A172 (cell line): ENCODE measurements around the gene PRDM16. TPM values are rescaled to one million over a fixed set of nuclear protein-coding genes. Genes with fewer than 3 reads are reported as not detected.

Experiments used
- DNase-seq: peaks from one replicate; pipeline ENCODE4 v3.0.0-alpha.2; 2015; ENCODE audit warnings: low spot score
- total RNA-seq: library from RNA; depleted of rRNA; stranded (reverse); fragments of >200 nt; shearing (Covaris generic); gene quantifications from 2 replicates; pipeline ENCODE4 v1.2.3, GENCODE V29; 2014

Gene PRDM16
- total RNA-seq, 1 experiment from 2014 or later = 0.84 TPM

- DNase-seq = no peak
Measured at GRCh38 chr1:3368059-3368458, 299.1 kb downstream of the PRDM16 start.

DNA sequence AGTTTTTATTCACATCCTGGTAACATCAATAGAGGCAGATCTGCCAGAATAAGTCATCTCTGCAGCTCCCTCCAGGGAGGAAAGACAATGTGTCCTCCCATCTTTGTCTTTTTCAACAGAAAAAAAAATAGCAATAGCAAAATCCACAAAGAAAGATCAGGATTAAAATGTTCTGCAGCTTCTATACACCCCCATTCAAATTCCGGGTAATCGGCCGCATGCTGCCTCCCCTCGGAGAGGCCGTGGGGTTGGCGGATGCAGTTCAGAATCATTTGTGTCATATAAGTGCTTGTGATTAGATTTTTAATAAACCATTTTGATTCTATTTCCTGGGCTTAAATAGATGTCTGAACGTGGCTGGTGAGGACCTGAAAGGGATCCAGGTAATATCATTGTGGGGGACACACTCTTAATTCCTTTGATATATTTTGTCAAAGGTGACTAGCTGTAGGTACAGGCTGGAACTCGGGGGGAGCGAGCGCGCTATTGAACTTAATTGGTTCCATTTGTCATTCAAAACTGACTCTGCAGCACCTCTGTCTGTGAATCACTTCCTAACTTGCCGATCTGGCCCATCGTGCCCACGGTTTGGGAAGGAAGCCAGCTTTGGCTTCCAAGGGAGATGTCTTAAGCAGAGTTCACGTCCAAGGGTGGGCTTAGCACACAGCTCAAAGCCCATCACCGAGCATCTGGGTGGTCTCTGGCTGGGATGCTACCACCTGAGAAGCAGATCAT lies 299.9 kb downstream of the PRDM16 start:
- DNase-seq = peak; percentile 13

GRCh38 chr1:3369446-3370076 lies 300.6 kb downstream of the PRDM16 start:
- DNase-seq = peak; percentile 68

DNA sequence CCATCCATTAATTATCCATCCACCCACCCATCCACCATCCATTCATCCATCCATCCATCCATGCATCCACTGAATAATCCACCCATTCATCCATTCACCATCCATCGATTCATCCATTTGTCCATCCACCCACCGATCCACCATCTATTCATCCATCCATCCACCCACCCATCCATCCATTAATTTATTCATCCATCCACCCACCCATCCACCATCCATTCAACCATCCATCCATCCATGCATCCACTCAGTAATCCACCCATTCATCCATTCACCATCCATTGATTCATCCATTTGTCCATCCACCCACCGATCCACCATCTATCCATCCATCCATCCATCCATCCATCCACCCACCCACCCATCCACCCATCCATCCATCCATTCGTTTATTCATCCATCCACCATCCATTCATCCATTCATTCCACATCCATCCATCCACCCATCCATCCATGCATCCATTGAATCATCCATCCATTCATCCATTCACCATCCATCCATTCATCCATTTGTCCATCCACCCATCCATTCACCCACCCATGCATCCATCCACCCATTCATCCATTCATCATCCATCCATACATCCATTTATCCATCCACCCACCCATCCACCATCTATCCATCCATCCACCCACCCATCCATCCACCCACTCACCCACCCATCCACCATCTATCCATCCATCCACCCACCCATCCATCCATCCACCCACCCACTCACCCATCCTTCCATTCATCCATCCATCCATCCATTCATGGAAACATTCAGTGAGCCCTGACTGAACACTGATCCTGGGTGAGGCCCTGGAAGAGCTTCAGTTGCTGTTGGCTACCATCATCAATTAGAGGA lies 302.1 kb downstream of the PRDM16 start:
- no peak for DNase-seq

DNA sequence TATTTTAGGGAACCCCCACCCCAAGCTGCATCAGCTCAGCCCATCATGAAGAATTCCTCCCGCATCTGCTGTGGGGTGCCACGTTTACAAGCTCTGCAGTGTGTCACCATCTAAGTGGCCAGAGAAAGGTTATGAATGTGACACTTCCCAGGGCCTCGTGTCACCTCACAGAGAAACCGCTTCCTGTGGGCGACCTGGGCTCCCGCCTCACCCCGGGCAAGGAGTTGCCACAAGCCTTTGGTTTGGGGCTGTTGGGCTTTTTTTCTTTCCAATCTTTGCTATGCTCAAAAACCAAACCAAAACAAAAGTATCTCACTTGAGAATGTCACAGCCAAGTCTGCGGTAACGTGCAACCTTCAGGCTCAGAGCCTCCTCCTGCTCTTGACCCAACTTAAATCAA lies 303.3 kb downstream of the PRDM16 start:
- no peak for DNase-seq

GRCh38 chr1:3373175-3373574 lies 304.2 kb downstream of the PRDM16 start:
- DNase-seq = no peak

GRCh38 chr1:3373700-3374405 lies 304.9 kb downstream of the PRDM16 start:
- no peak for DNase-seq

GRCh38 chr1:3375245-3375644 lies 306.2 kb downstream of the PRDM16 start:
- peak; percentile 5 for DNase-seq

DNA sequence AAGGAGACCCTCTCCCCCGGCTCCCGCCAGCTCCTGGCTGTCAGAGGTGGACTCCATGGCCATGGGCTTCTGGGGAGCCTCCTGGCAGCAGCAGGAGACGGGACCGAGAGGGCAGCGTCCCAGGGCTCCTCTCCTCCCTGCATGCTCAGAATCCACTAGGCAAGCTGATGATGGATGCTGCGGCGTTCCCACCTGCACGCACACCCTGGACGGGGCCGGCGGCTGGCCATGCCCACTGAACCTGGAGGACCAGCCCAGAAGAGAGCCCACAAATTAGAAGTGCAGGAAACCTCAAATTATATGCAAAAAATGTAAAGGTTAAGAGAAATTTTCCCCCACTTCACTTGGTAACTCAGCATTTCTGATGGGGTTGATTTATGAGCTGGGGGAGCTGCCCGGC lies 308.2 kb downstream of the PRDM16 start:
- DNase-seq = no peak

GRCh38 chr1:3377604-3378279 lies 308.7 kb downstream of the PRDM16 start:
- DNase-seq = no peak

DNA sequence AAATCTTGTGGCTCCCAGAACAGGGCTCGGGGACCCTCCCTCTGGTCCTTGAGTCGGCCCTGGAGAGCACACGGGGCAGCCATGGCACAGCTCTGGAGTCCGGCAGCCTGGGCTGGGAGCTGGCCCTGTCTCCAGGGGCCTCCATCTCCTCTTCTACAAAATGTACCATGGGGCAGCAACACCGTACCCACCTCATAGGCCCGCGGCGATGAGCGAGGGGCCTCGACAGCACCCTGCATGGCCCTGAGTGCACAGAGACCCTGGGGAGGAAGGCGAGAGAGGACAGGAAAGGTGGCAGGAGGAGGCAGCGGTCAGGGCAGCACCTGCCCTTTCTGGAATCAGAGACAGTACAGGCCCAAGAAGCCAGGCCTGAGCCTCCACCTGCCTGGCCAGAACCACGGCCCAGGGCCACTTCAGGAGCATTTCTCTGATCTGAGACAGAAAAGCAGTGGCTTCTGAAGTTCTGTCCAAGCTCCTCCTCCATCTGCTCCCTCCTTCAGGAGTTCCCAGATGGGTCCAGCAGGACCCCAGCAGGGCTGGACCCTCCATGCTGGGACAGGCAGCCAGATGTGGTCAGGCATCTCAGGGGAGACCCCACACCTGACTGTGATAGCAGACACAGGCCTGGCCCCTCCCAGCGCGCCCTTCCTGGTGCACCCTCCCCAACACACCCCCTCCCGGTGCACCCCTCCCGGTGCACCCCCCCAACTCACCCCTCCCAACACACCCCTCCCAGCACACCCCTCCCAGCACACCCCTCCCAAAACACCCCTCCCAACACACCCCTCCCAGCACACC lies 309.6 kb downstream of the PRDM16 start:
- no peak for DNase-seq

- DNase-seq = no peak
Measured at GRCh38 chr1:3379934-3380333, 310.9 kb downstream of the PRDM16 start.

GRCh38 chr1:3380469-3380868 lies 311.5 kb downstream of the PRDM16 start:
- DNase-seq = no peak

DNA sequence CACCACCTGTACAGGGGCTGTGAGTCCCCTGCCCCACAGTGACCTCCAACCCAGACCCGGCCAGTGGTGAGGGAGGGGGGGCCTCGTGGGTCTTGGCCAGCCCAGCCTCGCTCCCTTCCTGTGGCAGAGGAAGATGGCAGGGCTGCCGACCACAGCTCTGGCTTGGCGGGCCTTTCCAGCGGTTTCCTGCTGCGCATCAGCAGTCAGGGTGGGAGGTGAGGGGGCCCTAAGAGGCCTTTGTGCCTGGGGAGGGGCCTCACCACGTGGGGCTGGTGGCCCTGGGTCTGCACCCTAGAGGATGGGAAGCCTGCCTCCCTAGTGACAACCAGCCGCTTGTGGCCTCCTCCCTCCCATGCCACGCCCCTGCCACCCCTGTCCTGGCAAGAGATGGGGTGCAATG lies 312.9 kb downstream of the PRDM16 start:
- no peak for DNase-seq

- DNase-seq = no peak
Measured at GRCh38 chr1:3382326-3383057, 313.5 kb downstream of the PRDM16 start.

DNA sequence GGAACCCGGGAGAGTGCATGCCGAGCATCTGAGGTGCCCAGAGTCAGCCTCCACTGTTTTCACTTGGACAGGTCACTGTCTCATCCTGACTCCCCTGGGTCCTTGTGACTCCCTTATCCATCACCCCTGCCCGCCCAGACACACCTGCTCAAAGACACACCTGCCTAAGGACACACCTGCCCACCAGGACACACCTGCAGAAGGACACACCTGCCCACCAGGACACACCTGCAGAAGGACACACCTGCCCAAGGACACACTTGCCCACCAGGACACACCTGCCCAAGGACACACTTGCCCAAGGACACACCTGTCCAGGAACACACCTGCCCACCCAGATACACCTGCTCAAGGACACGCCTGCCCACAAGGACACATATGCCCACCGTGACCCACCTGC lies 314.7 kb downstream of the PRDM16 start:
- no peak for DNase-seq

DNA sequence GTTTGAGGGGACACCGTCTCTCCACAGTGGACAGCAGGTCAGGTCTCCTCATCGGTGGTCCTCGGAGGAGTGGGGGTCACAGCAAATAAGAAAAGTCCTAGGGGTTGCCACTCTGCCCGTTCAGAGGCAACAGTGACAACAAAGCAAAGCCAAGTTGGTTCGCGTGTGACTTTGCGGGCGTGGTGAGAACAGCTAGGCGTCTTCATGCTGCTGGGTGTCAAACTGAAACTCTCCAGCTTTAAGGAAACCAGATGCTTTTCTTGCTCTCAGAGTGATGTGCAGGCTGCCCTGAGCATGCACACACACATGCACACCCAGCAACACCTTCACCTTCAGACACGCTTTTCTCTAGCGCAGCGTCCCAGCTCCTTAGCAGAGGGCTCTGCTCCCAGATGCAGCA lies 315.4 kb downstream of the PRDM16 start:
- no peak for DNase-seq

DNA sequence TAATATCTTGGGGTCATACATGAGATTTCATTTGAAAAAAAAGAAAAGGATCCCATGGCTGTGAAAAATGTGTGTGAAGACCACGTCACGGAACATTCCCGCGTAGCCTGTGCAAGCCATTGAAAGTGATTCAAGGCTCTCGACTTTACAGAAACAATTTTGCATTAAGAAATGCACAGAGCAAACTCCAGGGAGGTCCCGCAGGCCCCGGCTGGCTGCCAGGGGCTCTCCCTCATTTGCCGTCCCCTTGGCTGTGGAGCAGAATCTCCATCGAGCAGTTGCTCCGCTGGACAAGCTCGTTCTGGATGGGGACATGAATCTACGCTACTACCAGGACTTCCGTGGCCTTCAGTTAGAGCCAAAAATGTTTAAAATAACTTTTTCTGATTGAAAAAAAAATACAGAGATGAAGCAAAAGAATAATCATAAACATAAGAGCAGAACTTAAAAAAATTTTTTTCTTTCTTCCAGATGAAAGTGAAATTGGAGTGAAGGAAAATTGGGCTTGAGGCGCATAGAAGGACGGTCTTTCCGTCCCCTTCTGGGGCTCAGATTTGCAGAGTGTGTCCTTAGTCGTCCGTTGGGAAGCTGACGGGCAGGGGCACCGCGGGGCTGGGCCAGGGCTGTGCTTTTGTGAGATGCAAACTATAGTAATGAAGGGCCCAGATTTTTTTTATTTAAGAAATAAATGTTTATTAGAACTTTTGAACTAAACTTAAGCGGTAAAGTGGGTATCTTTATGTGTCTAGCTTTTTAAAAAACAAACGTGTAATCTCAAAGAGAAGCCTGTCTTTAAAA lies 317.4 kb downstream of the PRDM16 start:
- DNase-seq = no peak

DNA sequence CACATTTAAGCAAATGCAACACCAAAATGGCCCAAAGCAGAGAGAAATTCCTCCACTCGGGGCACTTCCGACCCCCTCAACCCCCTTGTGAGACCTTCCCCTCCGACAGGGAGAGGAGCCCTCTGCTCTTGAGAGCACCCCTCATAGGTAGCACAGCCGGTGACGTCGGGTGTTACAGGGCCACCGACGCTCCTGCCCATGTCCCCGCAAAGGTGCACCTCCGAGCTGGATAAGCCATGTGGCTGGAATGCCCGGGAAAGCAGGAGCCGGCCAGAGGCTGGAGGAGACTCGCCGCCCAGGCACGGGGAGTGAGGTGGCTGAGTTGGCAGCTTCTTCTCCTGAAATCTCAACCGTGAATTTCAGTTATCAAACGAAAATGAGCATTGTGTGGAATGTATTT lies 318.4 kb downstream of the PRDM16 start:
- DNase-seq = no peak
